ENCODE data around the gene CRIP2.

DNA sequence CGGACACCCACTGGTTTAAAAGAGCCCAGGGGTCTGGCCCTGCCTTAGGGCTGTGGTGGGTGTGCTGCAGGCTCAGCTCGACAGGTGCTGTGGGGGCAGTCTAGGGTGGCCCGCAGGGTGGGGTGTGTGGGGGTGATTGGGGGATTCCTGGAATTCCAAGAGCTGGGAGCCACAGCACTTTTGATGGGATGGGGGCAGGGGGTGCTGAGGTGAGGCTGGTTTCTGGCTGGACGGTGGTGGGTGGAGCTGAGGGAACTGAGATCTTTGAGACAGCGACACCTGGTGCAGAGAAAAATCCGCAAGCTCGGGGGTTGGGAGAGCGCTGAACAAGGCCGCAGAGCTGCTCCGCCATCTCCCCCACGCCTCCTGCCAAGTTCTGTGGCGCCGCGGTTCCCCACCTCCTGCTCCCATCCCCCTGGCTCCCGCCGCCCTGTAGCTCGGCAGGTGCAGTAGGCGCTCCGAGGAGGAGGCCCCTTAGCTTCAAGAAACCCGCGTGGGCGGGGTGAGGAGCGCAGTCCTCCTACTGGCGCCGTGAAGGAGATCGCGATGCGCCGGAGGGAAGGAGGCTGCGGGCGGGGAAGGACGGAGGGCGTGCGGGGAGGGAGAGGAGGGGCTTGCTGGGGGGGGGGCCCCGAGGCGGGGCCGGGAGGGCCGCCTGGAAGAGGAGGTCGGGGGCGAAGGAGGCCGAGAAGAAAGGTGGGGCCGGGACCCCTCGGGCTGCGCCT lies 15.1 kb downstream of the CRIP2 start:
- TF ChIP-seq, protein P1, sequence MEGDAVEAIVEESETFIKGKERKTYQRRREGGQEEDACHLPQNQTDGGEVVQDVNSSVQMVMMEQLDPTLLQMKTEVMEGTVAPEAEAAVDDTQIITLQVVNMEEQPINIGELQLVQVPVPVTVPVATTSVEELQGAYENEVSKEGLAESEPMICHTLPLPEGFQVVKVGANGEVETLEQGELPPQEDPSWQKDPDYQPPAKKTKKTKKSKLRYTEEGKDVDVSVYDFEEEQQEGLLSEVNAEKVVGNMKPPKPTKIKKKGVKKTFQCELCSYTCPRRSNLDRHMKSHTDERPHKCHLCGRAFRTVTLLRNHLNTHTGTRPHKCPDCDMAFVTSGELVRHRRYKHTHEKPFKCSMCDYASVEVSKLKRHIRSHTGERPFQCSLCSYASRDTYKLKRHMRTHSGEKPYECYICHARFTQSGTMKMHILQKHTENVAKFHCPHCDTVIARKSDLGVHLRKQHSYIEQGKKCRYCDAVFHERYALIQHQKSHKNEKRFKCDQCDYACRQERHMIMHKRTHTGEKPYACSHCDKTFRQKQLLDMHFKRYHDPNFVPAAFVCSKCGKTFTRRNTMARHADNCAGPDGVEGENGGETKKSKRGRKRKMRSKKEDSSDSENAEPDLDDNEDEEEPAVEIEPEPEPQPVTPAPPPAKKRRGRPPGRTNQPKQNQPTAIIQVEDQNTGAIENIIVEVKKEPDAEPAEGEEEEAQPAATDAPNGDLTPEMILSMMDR (optimal IDR thresholded peaks at IDR 0.05 in 1 of 3, IDR thresholded peaks at IDR 0.05 in 1 of 3, conservative IDR thresholded peaks at IDR 0.05 in 1 of 3; ENCODE audit: extremely low read depth in 1 of 3, insufficient read depth in 2 of 3, low read length in 3 of 3): peak in 2 of 3 experiments; percentile 68 to 87
- TF ChIP-seq EZH2 (IDR thresholded peaks at IDR 0.05; ENCODE audit: low read length): no peak

All from keratinocyte (primary cell).